NB4 (cell line): ENCODE results near the gene KIR3DL3.

Experiments used
- CTCF ChIP-seq: IDR thresholded peaks from one replicate; pipeline ENCODE4 v1.5.1; 2012; ENCODE audit warnings: low read depth, low read length
- MYC ChIP-seq: IDR thresholded peaks from 2 replicates; pipeline ENCODE4 v1.6.1; 2011; ENCODE audit warnings: low read depth, low read length

- TF ChIP-seq CTCF (no peak), MYC (no peak)
These were observed 27.5 kb upstream of the KIR3DL3 start for GRCh38 chr19:54696766-54697165.
